Measurements from ENCODE around the gene LNX1.

DNA sequence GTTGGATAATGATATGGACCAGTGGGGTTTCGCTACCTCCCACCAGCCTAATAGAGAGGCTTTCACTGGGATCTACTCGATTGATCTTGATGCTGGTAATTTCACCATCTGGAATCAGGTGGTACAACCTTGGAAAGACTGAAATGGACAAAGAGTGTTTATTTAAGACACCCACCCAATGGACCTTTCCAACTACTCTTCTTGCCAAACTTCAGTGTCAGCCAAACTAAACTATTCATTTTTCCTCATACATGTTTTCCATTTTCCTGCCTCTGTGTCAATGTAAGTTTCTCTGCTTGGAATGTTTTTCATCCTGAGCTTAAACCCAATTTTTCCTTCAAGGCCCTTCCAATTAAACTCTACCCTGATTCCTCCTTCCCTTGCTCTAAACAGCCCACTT lies 92.6 kb downstream of the LNX1 start:
- TF ChIP-seq, protein P1, sequence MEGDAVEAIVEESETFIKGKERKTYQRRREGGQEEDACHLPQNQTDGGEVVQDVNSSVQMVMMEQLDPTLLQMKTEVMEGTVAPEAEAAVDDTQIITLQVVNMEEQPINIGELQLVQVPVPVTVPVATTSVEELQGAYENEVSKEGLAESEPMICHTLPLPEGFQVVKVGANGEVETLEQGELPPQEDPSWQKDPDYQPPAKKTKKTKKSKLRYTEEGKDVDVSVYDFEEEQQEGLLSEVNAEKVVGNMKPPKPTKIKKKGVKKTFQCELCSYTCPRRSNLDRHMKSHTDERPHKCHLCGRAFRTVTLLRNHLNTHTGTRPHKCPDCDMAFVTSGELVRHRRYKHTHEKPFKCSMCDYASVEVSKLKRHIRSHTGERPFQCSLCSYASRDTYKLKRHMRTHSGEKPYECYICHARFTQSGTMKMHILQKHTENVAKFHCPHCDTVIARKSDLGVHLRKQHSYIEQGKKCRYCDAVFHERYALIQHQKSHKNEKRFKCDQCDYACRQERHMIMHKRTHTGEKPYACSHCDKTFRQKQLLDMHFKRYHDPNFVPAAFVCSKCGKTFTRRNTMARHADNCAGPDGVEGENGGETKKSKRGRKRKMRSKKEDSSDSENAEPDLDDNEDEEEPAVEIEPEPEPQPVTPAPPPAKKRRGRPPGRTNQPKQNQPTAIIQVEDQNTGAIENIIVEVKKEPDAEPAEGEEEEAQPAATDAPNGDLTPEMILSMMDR (IDR thresholded peaks at IDR 0.05): no peak
- TF ChIP-seq EP300 (IDR thresholded peaks at IDR 0.05): no peak
- no peak for TF ChIP-seq KDM1A (IDR thresholded peaks at IDR 0.05; ENCODE audit: low read depth)
- no peak for TF ChIP-seq SREBF2 (IDR thresholded peaks at IDR 0.05)
- no peak for TF ChIP-seq PHF8 (IDR thresholded peaks at IDR 0.05; ENCODE audit: borderline replicate concordance, low read depth)
- no peak for TF ChIP-seq RNF2 (IDR thresholded peaks at IDR 0.05; ENCODE audit: borderline replicate concordance, low read depth)
- TF ChIP-seq POLR2A (IDR thresholded peaks at IDR 0.05; ENCODE audit: low read length): no peak
- TF ChIP-seq SMC3 (IDR thresholded peaks at IDR 0.05): no peak
- TF ChIP-seq, protein P2, sequence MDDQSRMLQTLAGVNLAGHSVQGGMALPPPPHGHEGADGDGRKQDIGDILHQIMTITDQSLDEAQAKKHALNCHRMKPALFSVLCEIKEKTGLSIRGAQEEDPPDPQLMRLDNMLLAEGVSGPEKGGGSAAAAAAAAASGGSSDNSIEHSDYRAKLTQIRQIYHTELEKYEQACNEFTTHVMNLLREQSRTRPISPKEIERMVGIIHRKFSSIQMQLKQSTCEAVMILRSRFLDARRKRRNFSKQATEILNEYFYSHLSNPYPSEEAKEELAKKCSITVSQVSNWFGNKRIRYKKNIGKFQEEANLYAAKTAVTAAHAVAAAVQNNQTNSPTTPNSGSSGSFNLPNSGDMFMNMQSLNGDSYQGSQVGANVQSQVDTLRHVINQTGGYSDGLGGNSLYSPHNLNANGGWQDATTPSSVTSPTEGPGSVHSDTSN (IDR thresholded peaks at IDR 0.05): no peak
